Measurements from ENCODE around the gene SLC16A3. TPM values are rescaled to one million over a fixed set of nuclear protein-coding genes. Genes with fewer than 3 reads are reported as not detected.

SLC16A3 gene
- total RNA-seq, 1 donor from 2014 or later = 15.6 TPM

DNA sequence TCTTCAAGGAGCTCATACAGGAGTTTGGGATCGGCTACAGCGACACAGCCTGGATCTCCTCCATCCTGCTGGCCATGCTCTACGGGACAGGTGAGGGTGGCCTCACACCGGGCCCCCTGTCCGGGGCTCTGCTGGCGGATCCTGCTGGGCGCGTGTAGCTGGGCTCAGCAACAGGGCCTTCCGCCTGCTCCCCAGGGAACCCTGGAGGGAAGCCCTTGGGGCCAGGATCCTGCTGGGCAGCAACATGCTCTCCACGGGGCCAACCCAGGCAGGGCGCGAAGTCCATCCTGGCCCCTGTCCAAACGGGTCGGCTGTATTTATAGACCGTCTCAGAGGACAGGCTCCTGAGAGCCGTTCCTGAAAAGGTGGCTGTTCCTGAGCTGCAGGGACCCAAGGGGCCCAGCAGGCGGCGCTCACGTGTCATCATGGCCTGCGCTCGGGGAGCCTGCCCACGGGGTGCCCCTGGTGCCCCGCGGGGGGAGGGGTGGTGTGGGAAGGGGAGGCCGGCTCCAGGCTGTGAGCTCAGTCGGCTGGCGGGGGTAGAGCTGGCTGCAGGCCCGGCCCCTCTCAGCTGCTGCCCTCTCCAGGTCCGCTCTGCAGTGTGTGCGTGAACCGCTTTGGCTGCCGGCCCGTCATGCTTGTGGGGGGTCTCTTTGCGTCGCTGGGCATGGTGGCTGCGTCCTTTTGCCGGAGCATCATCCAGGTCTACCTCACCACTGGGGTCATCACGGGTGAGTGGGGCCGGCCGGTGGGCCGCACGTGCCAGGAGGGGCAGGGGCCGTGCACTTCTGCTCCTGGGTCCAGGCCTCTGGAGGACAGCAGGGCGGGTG lies 7.5 kb downstream of the SLC16A3 start:
- Mint-ChIP-seq H3K36me3 (ENCODE audit: unreplicated experiment) (no peaks in the 10 kb centered on the region), H3K27me3 (ENCODE audit: unreplicated experiment) (peaks cover 6% of the 10 kb centered on the region), H3K9me3 (ENCODE audit: unreplicated experiment) (peaks cover 4% of the 10 kb centered on the region), H3K27ac (ENCODE audit: unreplicated experiment) (no peak overlapping the region), H3K4me3 (ENCODE audit: unreplicated experiment) (no peak overlapping the region), H3K4me1 (ENCODE audit: low read depth, unreplicated experiment) (peaks cover 6% of the 10 kb centered on the region)
- DNase-seq = peak; percentile 79
- TF ChIP-seq, protein P1, sequence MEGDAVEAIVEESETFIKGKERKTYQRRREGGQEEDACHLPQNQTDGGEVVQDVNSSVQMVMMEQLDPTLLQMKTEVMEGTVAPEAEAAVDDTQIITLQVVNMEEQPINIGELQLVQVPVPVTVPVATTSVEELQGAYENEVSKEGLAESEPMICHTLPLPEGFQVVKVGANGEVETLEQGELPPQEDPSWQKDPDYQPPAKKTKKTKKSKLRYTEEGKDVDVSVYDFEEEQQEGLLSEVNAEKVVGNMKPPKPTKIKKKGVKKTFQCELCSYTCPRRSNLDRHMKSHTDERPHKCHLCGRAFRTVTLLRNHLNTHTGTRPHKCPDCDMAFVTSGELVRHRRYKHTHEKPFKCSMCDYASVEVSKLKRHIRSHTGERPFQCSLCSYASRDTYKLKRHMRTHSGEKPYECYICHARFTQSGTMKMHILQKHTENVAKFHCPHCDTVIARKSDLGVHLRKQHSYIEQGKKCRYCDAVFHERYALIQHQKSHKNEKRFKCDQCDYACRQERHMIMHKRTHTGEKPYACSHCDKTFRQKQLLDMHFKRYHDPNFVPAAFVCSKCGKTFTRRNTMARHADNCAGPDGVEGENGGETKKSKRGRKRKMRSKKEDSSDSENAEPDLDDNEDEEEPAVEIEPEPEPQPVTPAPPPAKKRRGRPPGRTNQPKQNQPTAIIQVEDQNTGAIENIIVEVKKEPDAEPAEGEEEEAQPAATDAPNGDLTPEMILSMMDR (IDR thresholded peaks at IDR 0.05; ENCODE audit: partially characterized antibody, unreplicated experiment) = peak; percentile 98

DNA sequence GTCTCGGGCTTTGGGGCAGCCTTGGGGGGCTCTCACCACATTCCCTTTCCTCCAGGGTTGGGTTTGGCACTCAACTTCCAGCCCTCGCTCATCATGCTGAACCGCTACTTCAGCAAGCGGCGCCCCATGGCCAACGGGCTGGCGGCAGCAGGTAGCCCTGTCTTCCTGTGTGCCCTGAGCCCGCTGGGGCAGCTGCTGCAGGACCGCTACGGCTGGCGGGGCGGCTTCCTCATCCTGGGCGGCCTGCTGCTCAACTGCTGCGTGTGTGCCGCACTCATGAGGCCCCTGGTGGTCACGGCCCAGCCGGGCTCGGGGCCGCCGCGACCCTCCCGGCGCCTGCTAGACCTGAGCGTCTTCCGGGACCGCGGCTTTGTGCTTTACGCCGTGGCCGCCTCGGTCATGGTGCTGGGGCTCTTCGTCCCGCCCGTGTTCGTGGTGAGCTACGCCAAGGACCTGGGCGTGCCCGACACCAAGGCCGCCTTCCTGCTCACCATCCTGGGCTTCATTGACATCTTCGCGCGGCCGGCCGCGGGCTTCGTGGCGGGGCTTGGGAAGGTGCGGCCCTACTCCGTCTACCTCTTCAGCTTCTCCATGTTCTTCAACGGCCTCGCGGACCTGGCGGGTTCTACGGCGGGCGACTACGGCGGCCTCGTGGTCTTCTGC lies 8.4 kb downstream of the SLC16A3 start:
- H3K36me3 Mint-ChIP-seq (ENCODE audit: unreplicated experiment) = no peaks in the 10 kb centered on the region
- H3K4me3 Mint-ChIP-seq (ENCODE audit: unreplicated experiment) = no peak overlapping the region
- TF ChIP-seq, protein P1 (IDR thresholded peaks at IDR 0.05; ENCODE audit: partially characterized antibody, unreplicated experiment) = no peak
- H3K27me3 Mint-ChIP-seq (ENCODE audit: unreplicated experiment) = peaks cover 6% of the 10 kb centered on the region
- peaks cover 6% of the 10 kb centered on the region for H3K4me1 Mint-ChIP-seq (ENCODE audit: low read depth, unreplicated experiment)
- DNase-seq = no peak
- H3K9me3 Mint-ChIP-seq (ENCODE audit: unreplicated experiment) = peaks cover 4% of the 10 kb centered on the region
- H3K27ac Mint-ChIP-seq (ENCODE audit: unreplicated experiment) = peak overlapping the region; percentile 43

DNA sequence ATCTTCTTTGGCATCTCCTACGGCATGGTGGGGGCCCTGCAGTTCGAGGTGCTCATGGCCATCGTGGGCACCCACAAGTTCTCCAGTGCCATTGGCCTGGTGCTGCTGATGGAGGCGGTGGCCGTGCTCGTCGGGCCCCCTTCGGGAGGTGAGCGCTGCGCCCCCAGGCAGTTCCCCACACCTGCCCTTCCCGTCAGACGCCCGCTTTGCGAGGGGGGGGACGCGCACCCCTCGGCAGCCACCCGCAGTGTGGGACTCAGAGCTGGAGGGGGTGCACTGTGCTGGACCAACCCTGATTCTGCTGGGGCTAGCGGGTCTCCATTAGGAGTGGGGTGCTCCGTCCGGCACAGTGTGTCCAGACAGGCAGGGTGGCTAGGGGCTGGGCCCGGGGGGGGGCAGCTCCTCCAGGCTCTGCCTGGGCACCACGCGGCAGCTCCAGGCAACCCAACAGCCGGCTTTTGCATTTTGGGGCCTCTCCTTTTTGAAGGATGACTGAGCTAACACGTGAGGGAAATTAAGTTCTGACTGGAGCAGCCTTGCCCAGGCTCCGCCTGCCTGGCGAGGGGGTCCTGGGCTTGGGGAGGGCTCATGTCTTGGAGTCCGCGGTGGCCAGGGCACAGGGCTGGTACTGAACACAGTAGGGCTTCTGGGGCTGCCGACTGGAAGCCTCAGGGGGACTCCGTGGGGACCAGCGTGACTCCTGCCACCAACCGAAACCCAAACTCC lies 9.1 kb downstream of the SLC16A3 start:
- Mint-ChIP-seq H3K27ac (ENCODE audit: unreplicated experiment) (peak overlapping the region; percentile 43), H3K4me1 (ENCODE audit: low read depth, unreplicated experiment) (peaks cover 10% of the 10 kb centered on the region), H3K36me3 (ENCODE audit: unreplicated experiment) (no peaks in the 10 kb centered on the region), H3K9me3 (ENCODE audit: unreplicated experiment) (peaks cover 8% of the 10 kb centered on the region), H3K4me3 (ENCODE audit: unreplicated experiment) (no peak overlapping the region), H3K27me3 (ENCODE audit: unreplicated experiment) (peaks cover 9% of the 10 kb centered on the region)
- TF ChIP-seq, protein P1 (IDR thresholded peaks at IDR 0.05; ENCODE audit: partially characterized antibody, unreplicated experiment) = no peak
- no peak for DNase-seq

DNA sequence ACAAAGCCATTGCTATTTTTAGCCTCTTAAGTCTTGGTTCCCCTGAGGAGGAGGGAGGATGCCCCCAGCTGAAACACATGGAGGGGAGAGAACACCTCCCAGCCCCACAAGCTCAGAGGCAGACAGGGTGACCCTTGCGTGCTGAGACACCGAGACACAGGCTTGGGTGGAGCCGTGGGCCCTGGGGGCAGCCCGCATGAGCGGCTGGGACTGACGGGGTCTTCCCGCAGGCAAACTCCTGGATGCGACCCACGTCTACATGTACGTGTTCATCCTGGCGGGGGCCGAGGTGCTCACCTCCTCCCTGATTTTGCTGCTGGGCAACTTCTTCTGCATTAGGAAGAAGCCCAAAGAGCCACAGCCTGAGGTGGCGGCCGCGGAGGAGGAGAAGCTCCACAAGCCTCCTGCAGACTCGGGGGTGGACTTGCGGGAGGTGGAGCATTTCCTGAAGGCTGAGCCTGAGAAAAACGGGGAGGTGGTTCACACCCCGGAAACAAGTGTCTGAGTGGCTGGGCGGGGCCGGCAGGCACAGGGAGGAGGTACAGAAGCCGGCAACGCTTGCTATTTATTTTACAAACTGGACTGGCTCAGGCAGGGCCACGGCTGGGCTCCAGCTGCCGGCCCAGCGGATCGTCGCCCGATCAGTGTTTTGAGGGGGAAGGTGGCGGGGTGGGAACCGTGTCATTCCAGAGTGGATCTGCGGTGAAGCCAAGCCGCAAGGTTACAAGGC lies 9.8 kb downstream of the SLC16A3 start:
- Mint-ChIP-seq H3K36me3 (ENCODE audit: unreplicated experiment) (no peaks in the 10 kb centered on the region), H3K27ac (ENCODE audit: unreplicated experiment) (no peak overlapping the region), H3K9me3 (ENCODE audit: unreplicated experiment) (peaks cover 8% of the 10 kb centered on the region), H3K4me3 (ENCODE audit: unreplicated experiment) (no peak overlapping the region), H3K4me1 (ENCODE audit: low read depth, unreplicated experiment) (peaks cover 10% of the 10 kb centered on the region), H3K27me3 (ENCODE audit: unreplicated experiment) (peaks cover 9% of the 10 kb centered on the region)
- TF ChIP-seq, protein P1 (IDR thresholded peaks at IDR 0.05; ENCODE audit: partially characterized antibody, unreplicated experiment) = no peak
- DNase-seq = no peak

Measured in glutamatergic neuron (in vitro differentiated cells).